ENCODE data around the gene CAPZB. TPM values are rescaled to one million over a fixed set of nuclear protein-coding genes. Genes with fewer than 3 reads are reported as not detected.

Gene CAPZB
- polyA plus RNA-seq, 2 of the 4 experiments (the other 2 are of a cell fraction) = 133 to 296 TPM

DNA sequence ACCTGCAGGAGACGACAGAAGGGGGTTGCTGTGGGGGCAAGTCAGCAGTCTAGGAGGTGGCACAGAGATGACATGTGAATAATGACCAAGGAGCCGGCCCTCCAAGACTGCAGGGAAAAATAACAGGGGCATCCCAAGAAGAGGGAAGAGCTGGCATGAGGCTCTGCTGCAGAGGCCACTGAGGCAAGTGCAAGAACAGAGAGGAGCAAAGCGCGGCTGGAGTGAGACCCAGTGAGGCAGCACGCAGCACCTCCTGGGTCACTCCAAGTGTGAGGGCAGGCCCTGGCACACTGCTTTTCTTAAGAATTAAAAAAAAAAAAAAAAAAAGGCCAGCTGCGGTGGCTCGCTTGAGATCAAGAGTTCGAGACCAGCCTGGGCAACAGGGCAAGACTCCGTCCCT lies 93.1 kb downstream of the CAPZB start:
- TF ChIP-seq MAX (IDR thresholded peaks at IDR 0.05) (no peak), FOSB (CRISPR knock-in tag; IDR thresholded peaks at IDR 0.05) (no peak), SREBF2 (IDR thresholded peaks at IDR 0.05) (no peak), ZSCAN20 (CRISPR knock-in tag; IDR thresholded peaks at IDR 0.05) (no peak), RFX5 (IDR thresholded peaks at IDR 0.05) (no peak), HEYL (CRISPR knock-in tag; IDR thresholded peaks at IDR 0.05) (no peak), KDM1A (IDR thresholded peaks at IDR 0.05; ENCODE audit: low read depth) (no peak), JUN (IDR thresholded peaks at IDR 0.05) (no peak)
- DNase-seq (ENCODE audit: low read depth in 1 of 2, low spot score in 1 of 2) (no peak), FAIRE-seq (no peak), ATAC-seq (no peak)
- H3K9me3 ChIP-seq = no peaks in the 10 kb centered on the region
- ChIA-PET POLR2A (no interaction called here), CTCF (interaction anchor here (1.0 to 3.4 kb wide), 11 partner anchors 10 to 270 kb away, joined by 3 to 15 read pairs (median 6); no protein-coding TSS in a partner anchor)
- H3K4me2 ChIP-seq = no peak overlapping the region
- no peak overlapping the region for H3K4me3 ChIP-seq
- 90% methylated on average over 9 of the region's 9 CpGs for WGBS (ENCODE audit: missing lambda C conversion rate)
- no peaks in the 10 kb centered on the region for H3K4me1 ChIP-seq
- H3K27ac ChIP-seq = no peak overlapping the region

- H3K4me2 ChIP-seq = no peak overlapping the region
- H3K9me3 ChIP-seq = no peaks in the 10 kb centered on the region
- H3K4me1 ChIP-seq = no peaks in the 10 kb centered on the region; the same call in 2 of the 3 replicates
- no peak overlapping the region for H3K4me3 ChIP-seq
- FAIRE-seq = no peak
- CTCF ChIA-PET = interaction anchor here (0.8 to 3.4 kb wide), 17 partner anchors 10 to 271 kb away, joined by 3 to 15 read pairs (median 5); no protein-coding TSS in a partner anchor
- peak in 1 of 2 experiments; percentile 53; a peak in 3 of 6 replicates for ATAC-seq
- no peak overlapping the region for H3K27ac ChIP-seq
- POLR2A ChIA-PET = no interaction called here
- TF ChIP-seq MYC (IDR thresholded peaks at IDR 0.05; ENCODE audit: borderline replicate concordance, low read length) (no peak), PBX3 (IDR thresholded peaks at IDR 0.05) (no peak), GATA3 (IDR thresholded peaks at IDR 0.05; ENCODE audit: borderline replicate concordance) (no peak), FOSB (CRISPR knock-in tag; IDR thresholded peaks at IDR 0.05) (no peak), EHMT2 (IDR thresholded peaks at IDR 0.05; ENCODE audit: low read depth) (no peak), NR3C1 (IDR thresholded peaks at IDR 0.05) (no peak), NFE2L2 (conservative IDR thresholded peaks at IDR 0.05; ENCODE audit: low read length) (no peak), ZSCAN20 (CRISPR knock-in tag; IDR thresholded peaks at IDR 0.05) (no peak), RARB (CRISPR knock-in tag; IDR thresholded peaks at IDR 0.05) (no peak), TP53 (CRISPR knock-in tag; IDR thresholded peaks at IDR 0.05) (no peak), RFX5 (IDR thresholded peaks at IDR 0.05) (no peak), RCOR1 (IDR thresholded peaks at IDR 0.05; ENCODE audit: low read depth, low read length) (no peak), KDM1A (IDR thresholded peaks at IDR 0.05; ENCODE audit: low read depth) (no peak), REST (IDR thresholded peaks at IDR 0.05) (no peak)
- TF ChIP-seq, protein P1, sequence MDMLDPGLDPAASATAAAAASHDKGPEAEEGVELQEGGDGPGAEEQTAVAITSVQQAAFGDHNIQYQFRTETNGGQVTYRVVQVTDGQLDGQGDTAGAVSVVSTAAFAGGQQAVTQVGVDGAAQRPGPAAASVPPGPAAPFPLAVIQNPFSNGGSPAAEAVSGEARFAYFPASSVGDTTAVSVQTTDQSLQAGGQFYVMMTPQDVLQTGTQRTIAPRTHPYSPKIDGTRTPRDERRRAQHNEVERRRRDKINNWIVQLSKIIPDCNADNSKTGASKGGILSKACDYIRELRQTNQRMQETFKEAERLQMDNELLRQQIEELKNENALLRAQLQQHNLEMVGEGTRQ (IDR thresholded peaks at IDR 0.05) = no peak
- TF ChIP-seq, protein P2, sequence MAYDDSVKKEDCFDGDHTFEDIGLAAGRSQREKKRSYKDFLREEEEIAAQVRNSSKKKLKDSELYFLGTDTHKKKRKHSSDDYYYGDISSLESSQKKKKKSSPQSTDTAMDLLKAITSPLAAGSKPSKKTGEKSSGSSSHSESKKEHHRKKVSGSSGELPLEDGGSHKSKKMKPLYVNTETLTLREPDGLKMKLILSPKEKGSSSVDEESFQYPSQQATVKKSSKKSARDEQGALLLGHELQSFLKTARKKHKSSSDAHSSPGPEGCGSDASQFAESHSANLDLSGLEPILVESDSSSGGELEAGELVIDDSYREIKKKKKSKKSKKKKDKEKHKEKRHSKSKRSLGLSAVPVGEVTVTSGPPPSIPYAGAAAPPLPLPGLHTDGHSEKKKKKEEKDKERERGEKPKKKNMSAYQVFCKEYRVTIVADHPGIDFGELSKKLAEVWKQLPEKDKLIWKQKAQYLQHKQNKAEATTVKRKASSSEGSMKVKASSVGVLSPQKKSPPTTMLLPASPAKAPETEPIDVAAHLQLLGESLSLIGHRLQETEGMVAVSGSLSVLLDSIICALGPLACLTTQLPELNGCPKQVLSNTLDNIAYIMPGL (CRISPR knock-in tag; IDR thresholded peaks at IDR 0.05; ENCODE audit: borderline replicate concordance) = no peak
- no peak for DNase-seq (ENCODE audit: low read depth in 1 of 2, low spot score in 1 of 2)
- 66% methylated on average over 10 of the region's 10 CpGs for WGBS (ENCODE audit: missing lambda C conversion rate)
Measured at GRCh38 chr1:19391596-19391981, 93.8 kb downstream of the CAPZB start.

Data from A549 (cell line).